ENCODE results near the gene TCF4.

The TCF4 gene

DNA sequence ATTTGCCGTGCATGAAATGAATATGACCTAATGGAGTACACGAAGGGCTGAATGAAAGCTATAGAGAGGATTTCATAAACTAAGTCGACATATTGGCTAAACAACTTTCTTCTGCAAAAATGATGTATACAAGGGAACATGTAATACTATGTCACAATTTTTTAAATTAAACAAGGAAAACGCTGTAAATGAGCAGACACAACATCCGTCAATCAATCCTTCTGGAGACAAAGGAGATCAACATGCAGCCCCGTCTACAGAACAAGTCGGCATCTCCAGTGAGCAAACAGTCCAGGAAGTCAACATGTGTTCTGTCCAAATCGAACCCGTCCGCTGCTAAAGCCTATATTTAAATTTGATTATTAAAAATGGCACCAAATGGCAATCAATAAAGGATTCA, 180.8 kb downstream of the TCF4 start:
- no peak for DNase-seq (ENCODE audit: low spot score)

- no peak for DNase-seq (ENCODE audit: low spot score)
These were observed 181.5 kb downstream of the TCF4 start for GRCh38 chr18:55406451-55406991.

- DNase-seq (ENCODE audit: low spot score), result peak; percentile 93
These were observed 182.0 kb downstream of the TCF4 start for GRCh38 chr18:55405893-55406406.

DNA sequence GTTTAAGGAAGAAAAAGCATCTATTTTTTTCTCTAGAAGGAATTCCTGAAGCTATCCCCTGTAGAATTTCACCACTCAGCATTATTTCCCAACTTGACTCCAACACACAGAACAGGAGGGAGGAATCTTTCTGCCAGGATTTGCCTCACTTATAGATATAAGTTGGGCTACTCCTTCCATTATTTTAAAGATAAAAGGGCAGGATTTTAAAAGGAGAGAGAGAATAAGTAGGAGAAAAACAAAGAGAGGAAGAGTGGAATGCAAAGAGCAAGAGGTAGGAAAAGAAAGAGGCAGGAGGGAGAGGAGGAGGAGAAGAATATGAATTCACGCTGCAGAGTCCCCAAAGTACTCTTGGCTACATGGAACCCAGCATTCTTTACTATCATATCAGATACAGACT, 182.5 kb downstream of the TCF4 start:
- DNase-seq (ENCODE audit: low spot score), result no peak

- DNase-seq (ENCODE audit: low spot score), result no peak
These were observed 183.0 kb downstream of the TCF4 start for GRCh38 chr18:55404832-55405465.

GRCh38 chr18:55404136-55404830, 183.7 kb downstream of the TCF4 start:
- no peak for DNase-seq (ENCODE audit: low spot score)

- no peak for DNase-seq (ENCODE audit: low spot score)
These were observed 184.5 kb downstream of the TCF4 start for GRCh38 chr18:55403421-55403949.

DNA sequence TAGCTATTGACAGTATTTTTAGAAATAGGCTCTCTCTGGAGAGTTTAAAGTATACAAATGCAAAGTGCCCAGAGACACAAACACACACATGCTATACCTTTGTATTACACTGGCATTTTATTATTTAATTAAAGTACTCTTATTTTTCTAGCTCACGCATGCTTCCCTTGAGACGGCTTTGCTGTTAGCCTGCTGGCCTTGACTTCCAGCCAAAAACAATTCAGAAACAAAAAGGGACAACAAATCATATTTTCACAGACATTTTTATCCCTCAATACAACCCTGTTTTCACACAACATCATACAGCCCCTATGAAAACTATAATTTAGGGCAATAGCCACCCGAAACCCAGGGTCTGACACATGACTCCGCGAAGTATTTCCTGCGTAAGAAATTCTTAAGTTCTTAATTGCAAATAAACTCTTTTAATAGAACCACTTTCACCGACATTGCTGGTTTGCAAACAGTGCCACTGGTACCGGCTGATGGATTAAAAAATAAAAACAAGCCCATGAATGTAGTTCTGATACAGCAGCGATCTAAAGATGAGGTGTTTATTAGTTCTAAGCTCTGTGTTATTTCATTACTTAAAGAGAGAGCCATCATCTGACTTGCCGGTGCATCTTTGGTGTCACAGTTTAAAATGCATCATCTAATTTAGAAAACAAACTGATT, 185.1 kb downstream of the TCF4 start:
- DNase-seq (ENCODE audit: low spot score), result no peak

GRCh38 chr18:55401638-55402191, 186.3 kb downstream of the TCF4 start:
- no peak for DNase-seq (ENCODE audit: low spot score)

DNA sequence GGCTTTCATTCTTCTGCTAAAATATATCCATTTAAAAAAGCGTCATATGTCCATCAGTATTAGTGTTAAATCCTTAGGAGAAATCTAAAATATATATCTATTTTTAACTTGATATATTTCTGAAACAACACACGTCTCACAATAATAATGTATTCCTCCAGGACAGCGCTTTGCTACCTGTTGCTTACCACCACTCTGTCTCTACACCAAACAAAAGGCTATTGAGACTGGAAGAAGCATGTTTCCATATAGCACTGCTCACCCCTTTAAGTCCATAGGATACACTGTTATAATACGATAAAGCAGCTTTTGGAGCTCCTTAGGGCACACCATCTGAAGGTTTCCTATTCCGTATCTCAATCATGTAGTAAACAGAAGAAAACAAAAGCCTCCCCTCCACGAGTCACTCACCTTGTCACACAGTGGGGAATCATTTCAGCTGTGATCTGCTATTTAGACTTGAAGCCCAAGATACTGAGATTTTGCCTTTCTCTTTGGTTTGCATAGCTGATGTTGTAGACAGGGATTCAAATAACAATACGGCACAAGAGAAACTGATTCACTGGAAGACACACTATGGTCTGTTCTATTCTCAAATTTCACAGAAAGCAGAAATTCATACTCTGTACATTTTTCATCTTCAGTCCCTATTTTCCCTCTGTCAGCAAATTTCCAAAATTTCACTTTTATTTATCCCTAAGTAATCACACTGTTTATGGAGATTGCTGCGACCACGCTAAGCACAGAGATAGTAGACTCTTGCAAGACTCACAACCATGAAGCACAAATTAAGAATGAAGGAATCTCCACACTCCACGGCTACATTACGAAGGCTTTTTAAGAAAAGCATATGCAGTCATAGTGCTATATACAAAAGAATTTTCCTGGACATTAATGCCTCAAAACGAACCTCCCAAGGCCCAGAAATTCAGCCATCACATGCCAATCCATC, 187.1 kb downstream of the TCF4 start:
- DNase-seq (ENCODE audit: low spot score), result no peak

DNA sequence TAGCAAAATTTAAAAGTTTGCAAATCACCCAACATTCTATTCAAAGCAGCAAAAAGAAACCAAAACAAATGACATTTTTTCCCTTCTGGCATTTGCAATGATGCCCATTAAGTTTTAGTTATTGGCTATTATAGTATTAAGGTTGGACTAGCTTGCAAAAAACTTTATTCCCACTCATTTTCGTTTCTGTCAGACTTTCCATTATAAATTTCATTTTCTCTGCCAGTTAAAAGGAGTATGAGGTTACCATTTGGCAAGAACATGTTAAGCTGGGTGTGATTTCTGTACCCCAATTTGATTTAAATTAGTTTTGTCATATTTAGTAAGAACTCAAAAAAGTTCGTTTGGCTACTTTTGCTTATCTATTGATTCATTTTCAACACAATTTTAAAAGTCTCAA, 187.9 kb downstream of the TCF4 start:
- no peak for DNase-seq (ENCODE audit: low spot score)

DNA sequence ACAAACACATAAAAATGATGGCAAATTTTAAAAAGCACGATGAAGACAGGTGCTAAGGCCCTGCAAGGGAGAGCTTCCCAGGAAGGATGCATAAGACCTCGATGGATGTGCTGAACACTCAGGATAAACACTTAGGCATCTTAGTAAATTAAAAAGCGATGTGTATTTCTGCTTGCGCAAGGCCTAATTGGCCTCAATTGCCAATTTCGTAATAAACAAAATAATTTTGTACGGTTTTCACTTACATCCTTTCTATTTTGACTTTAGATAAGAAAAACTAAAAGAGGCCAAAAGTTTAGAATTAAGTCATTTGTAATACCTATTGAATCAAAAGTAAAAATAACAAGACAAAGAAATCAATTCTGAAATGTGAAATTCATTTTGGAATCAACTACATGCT, 189.1 kb downstream of the TCF4 start:
- DNase-seq (ENCODE audit: low spot score), result no peak

DNA sequence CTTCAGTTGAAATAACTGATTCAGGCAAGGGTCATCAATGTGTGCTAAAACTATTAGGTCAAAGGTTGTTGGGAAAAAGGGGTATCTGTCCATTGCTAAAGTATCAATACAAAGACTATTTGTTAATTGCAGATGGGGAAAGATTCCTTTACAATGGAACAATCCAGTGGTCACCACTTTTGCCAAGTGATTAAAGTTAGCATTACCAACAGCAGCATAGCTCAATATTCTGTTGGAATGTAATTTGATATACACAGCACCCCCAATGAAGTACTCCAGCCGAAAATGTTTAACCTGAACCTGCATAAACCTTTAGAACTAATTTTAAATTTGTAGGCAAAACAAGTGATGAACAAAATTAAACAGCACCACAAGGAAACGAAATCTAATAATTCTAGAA, 191.0 kb downstream of the TCF4 start:
- no peak for DNase-seq (ENCODE audit: low spot score)

DNA sequence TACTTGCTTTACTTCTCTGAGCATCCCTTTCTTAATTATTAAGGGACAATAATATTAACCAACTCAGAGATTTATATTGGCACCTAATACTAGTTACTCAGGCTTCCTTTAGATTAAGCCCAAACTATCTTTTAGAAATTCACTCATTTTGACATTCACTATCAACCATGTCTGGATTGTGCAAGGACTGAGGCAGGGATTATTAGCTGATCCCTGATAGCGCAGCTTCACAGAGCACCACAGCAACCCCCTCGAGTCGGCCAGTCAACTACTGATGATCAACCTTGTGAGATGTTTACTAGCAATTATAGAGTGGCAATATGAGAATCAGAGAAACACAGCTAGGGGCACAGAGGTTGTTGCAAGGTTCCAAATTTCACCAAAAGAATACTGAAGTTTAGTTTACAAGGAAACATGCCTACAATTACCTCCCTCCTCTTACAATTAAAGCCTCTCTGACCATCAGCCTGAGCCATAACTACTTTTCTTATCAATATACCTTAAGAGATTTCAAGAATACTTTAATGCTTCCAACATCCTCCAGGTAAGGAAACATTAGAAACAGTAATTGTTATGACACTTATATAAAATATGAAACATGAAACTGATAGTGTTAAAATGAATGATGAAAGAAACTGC, 191.6 kb downstream of the TCF4 start:
- peak; percentile 68 for DNase-seq (ENCODE audit: low spot score)

DNA sequence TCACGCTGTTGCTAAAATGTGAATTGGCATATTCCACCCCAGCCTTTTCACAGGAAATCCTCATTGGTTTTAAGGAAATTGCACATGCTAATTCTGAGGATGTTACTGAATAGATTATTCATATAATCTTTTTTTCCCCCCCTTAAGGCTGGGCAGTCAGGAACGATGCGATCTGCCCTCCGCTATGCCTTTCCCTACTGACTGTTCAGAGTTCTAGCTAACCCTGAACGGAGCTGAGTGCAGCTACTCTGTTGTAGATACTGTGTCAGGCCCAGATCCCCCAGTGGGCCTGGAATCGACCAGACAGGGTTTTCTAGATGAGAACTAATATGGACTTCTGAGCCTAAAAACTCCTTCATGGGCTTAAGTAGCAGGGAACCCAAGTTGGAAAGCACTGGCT, 192.2 kb downstream of the TCF4 start:
- DNase-seq (ENCODE audit: low spot score), result peak; percentile 65

DNA sequence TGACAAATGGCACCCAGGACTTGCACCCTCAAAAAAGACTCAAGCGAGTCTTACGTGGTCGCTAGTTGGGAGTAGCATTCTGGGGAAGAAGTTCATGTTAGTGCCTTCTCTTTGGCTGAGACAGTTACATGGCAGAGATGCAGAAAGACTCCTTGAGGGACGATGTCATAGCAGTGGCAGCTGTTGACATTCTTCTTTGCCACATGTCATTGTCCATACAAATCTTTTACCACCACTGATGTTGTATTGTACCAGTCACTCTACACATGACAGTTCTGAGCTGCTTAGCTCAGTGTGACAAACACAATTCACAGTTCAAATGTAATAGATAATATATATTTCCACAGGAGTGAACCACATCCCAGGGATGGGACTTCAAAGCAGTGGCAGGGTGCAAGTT, 197.1 kb downstream of the TCF4 start:
- no peak for DNase-seq (ENCODE audit: low spot score)

GRCh38 chr18:55387139-55387984, 200.6 kb downstream of the TCF4 start:
- no peak for DNase-seq (ENCODE audit: low spot score)

GRCh38 chr18:55386545-55386944, 201.4 kb downstream of the TCF4 start:
- DNase-seq (ENCODE audit: low spot score), result no peak

GRCh38 chr18:55385770-55386169, 202.2 kb downstream of the TCF4 start:
- DNase-seq (ENCODE audit: low spot score), result peak; percentile 93
